LoVo (cell line): ENCODE data around the gene TMEM170A.
"Not testable (repeated sequence)": the region's sequence is repeated elsewhere in the genome, so short reads cannot be mapped to it uniquely, and the experiment has no call there.

Source experiments
- DNase-seq: peaks from one replicate; pipeline ENCODE4 v3.0.0-alpha.2; 2016; ENCODE audit warnings: low spot score

Gene TMEM170A, protein sequence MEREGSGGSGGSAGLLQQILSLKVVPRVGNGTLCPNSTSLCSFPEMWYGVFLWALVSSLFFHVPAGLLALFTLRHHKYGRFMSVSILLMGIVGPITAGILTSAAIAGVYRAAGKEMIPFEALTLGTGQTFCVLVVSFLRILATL

DNA sequence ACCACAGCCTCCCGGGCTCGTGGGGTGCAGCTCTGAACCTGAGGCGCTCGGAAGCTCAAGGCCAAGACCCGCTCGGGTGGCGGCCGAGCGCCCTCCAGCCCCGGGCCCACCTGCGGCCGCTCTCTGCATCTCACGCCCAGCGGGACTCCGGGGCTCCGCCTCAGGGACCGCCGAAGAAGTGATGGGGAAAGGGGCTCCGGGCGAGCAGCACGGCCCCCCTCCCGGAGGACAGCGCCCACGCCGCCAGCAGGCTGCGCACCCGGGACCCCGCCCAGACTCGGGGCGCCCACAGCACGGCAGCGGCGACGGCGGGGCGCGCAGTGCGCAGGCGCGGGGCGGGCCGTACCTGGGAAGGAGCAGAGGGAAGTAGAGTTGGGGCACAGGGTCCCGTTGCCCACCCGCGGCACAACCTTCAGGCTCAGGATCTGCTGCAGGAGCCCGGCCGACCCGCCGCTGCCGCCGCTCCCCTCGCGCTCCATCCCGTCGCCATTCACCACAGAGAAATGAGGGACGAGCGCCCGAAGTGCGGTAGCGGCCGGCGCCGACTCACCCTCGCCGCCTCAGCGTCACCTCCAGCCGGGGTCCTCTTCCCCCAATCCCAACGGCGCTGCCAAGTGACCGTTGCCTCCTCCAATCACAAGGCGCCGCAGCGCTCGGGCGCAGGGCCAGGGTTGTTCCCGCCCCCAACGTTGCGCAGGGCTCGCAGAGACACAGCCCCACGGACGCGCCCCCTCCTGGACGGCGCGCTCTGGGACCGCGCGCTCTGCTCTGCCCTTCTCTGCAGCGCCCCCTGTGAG, at the start of gene TMEM170A:
TSS of gene TMEM170A (minus strand) at position 568 of the 797 bp plus-strand sequence. CDS start at position 479, 89 bp downstream.
- DNase-seq = peak; percentile 98

DNA sequence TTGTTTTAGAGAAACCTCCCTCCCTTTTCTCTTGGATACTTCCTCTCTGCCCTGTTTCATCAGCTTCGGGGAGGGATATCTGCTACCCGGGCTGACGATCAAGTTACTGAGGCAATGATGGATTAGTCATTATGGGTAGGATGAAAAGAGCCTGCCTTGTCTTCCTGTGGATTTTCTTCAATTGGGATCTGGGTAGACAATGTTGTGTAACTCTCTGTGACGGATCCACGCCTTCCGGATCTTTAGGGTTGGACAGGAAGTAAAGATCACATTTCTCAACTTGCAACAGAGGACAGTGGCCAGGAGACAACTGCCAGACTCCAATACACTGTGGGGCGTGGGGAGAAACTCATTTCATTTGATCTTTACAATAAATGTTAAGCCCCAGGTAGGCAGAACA, 42.1 kb upstream of the TMEM170A start:
- DNase-seq = peak; percentile 23

DNA sequence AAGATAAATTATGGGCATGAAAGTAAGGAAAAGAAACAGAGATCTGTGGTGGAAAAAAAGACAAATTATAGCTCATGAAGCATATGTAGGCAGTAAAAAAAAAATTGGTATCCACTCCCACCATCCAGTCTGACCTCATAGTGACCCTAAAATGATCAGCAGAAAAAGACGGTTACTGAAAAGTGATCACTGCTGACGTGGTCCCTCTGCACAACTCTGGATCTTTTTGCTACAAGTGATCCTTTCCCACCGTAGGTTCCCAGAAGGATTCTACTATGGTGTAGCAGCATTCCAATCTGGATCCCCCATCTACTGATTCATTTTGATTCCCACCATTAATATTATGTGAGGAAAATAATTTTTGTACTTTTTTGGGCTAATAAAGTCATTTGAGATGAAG, 41.6 kb upstream of the TMEM170A start:
- no peak for DNase-seq

DNA sequence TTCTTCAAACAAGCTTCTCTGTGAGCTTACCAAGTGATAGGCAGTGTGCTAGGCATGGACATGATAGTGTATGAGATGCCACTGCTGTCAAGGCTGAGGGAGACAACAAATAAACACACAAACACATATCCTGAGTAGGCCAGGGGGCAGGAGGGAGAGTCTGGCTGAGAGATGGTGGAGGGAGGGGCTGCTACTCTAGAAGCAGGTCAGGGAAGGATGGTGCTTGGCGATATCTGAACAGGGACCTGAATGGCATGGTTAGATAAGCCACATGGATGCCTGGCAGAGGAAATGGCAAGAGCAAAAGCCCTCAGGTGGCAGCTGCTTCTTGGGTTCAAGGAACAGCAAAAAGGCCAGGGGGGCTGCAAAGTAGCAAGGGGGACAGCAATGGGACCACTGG, 39.3 kb upstream of the TMEM170A start:
- no peak for DNase-seq

DNA sequence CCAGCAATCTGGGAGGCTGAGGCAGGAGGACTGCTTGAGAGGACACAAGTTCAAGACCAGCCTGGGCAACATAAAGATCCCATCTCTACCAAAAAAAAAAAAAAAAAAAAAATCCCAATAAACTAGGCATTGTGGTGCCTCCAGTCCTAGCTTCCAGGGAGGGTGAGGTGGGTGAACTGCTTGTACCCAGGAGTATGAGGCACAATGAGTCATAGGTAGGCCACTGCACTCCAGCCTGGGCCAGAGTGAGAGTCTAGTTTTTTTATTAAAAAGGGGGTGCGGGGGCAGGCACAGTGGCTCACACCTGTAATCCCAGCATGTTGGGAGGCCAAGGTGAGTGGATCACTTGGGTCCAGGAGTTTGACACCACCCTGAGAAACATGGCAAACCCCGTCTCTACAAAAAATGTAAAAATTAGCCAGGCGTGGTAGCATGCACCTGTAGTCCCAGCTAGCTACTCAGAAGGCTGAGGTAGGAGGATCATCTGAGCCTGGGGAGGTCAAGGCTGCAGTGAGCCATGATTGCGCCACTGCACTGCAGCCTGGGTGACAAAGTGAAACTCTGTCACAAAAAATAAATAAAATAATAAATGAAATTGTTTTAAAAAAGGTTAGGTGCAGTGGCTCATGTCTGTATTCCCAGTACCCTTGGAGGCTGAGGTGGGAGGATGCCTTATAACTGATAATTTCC, 38.6 kb upstream of the TMEM170A start:
- DNase-seq = no peak

DNA sequence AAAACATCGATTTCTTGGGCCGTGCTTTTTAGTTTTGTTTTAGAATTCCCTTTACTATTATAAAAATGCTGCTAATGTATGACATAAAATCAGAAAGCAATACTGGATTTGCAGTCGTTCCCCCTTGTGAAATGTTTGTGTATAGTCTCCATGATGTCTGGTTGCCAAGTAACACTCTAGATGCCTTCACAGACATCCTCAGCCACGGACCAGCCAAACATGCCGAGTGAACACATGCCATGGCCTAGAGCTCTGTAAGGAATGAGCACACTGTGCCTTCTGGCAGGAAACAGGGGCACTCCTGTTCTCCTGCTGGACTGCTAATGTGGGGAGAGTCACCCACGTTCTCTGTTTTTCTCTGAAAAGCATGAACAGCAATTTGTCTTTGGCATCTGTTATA, 37.3 kb upstream of the TMEM170A start:
- not testable (repeated sequence) for DNase-seq

DNA sequence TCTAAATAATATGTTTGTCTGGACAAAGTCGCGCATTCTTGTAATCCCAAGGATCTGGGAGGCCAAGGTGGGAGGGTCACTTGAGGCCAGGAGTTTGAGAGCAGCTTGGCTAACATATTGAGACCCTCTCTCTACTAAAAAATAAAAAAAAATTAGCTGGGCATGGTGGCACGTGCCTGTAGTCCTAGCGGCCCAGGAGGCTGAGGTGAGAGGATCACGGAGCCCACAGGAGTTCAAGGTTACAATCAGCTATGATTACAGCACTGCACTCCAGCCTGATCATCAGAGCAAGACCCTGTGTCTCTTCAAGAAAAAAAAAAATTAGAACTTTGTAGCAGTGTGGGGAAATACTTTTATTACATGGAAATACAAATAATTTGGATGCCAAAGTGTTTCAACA, 36.9 kb upstream of the TMEM170A start:
- DNase-seq = no peak

DNA sequence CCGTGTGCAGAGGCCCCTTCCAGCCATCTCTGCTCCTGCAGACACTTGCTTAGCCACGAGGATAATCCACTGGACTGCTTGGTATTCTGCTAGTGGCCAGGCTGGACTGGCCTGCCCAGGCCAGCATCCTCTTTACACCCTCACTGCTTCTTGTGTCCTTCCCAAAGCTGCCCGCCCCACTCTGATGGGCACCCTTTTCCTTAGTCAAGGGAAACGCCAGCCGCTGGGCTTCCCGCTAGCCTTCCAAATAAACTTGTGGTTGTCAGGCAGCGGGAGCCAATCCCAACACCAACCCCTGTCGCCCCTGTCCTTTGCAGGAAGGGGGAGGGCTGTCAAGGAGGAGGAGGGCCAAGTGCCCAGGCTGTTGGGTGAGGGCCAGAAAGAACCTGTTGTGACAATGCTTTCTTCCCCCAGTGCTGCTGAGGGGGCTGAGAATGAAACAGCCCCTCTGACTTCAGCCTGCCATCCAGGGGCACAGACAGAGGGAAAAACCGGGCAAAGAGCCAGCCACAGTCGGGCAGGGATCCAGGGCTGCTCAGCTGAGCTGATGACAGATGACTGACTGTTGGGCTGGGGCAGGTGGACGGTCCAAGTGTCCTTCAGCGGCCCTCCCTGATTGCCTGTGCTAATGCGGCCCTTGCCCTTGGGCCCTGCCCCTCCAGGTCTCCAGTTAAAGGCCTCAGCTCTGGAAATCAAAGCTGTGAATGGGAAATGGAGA, 34.3 kb upstream of the TMEM170A start:
- not testable (repeated sequence) for DNase-seq

DNA sequence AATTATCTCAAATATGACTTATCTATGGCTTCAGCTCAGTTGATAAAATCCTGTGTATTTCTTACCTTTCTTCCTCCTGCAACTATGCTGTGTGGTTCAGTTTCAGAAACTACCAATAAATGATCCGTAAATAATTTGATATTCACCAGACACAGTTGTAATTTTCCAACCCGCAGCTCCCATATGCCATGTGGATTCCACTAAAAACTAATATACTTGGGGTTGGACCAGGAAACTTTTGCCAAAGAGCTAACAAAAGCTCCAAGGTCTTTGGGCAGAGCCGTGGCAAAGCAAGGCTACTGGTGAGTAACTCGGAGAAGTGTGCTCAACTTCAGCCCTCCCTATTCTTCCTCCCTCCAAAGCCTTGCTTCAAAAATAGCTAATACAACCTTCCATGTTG, 33.1 kb upstream of the TMEM170A start:
- no peak for DNase-seq

DNA sequence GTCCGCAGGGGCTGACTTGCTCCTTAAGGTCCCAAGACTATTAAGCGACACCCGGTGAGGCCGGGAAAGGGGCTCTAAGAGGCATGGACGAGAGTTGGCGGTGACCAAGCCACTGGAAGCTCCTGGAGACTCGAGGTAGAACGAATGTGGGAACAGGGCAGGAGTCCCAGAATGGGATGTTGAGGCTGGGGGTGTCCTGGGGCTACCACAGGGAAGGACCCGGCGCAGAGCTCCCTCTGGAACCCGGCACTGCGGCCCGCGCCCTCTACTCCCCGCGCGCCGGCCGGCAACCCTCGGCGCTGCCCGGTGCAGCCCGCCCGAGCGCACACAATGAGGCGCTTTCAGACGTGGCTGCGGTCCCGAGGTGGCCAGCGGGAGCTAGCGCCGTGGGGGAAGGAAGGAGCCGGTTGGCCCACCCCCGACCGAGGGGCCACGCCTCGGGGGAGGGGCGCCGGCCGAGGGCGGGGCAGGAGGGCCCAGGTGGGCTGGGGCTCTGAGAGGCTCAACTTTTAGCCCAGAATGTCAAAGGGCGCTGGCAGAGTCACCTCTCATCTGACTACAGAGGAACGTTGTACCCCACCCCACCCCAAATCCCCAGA, 30.7 kb upstream of the TMEM170A start, which contains the start of gene CHST6:
TSS of gene CHST6 (minus strand) at position 366 of the 599 bp plus-strand sequence. CDS start 15,613 bp downstream, outside the sequence.
- DNase-seq = no peak

DNA sequence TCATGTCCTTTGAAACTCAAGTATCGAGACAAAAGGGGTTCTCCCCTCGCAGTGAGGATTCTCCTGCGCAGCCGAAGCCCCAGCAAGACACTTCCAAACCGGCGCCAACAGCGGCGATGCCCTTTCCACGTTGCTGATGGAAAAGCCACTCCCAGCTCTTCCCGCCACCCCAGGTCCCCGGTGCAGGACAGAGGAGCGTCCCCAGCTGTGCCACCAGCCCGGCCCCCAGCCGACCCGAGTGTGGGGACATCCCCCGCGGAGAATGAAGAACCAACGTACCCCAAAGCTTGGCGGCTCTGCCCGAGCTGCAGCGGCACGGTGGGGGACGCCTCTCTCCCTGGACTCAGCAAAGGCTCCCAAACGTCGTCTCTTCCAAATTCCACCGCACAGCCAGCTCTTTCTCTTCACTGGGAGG, 30.2 kb upstream of the TMEM170A start:
- no peak for DNase-seq

DNA sequence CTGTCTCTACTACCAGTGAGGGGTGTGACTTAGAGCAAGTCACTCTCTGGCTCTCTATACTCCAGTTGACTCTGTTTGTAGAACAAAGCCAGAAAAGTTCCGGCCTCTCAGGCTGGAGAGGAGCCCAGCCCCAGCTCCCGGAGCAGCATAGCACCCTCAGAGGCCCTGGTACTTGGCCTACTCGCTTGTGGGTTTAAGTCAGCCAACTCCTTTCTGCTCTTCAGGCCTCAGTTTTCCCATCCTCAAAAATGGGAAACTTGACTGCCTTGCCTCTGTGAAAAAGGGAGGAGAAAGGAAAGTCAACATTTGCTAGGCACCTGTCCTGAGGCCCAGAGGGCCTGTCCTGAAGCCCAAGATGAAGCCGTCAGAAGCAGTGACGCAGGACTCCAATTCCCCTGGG, 29.7 kb upstream of the TMEM170A start:
- no peak for DNase-seq

DNA sequence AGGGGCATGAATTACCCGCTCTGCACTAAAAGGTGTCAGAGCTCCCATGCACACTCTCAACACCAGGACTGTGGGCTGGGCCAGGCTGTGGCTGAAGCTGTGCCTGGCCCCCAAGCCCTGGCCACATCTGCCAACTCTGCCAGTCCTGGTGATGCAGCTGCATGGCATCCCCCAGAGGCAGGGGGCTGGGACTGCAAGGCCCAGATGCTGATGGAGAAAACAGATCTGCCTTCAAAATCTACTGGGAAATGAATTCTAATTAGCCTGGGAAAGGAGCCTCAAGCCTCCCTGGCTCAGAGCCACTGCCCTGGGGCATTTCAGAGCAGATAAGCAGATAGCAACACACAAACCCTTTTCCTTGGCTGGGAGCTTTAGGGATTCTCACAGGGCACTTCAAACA, 27.4 kb upstream of the TMEM170A start:
- DNase-seq = peak; percentile 45

DNA sequence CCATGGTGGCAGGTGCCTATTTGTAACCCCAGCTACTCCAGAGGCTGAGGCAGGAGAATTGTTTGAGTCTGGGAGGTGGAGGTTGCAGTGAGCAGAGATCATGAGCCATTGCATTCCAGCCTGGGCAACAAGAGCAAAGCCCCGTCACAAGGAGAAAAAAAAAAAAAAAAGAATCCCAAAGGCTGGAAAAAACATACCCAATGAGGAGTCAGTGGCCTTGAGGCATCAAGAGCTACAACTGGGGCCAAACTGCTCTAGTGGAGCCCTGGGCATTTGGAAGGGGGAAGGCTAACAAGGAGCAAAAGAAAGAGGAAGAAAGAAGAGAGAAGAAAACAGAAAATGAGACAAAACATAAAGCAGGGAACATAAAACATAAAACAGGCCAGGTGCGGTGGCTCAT, 23.8 kb upstream of the TMEM170A start:
- no peak for DNase-seq

DNA sequence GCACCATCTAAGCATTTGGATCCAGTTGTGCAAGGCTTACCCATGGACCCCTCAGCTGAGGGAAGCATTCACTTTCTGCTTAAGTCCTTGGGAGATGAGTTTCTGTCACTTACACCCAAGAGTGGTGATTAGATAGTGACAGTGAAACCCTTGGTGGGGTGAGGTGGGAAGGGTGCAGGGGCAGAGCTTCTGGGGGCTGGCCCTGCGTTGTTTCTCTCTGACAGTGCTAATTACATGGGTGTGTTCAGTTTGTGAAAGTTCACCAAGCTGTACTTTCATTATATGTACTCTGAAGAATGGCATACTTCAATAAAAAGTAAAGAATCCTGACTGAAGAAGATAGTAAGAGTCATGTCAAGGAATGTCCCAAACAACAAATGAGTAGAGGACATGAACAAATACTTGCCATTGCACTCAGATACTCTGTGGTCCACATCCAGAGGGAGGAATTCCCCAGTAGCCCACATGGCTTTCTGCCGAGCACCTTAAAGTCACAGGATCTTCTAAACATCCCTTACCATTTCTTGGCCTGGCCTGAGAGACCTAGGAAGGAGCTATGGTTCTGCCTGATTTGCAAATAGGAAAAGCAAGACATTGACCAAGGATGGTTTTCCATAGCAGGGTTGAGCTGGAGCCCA, 22.3 kb upstream of the TMEM170A start:
- no peak for DNase-seq

DNA sequence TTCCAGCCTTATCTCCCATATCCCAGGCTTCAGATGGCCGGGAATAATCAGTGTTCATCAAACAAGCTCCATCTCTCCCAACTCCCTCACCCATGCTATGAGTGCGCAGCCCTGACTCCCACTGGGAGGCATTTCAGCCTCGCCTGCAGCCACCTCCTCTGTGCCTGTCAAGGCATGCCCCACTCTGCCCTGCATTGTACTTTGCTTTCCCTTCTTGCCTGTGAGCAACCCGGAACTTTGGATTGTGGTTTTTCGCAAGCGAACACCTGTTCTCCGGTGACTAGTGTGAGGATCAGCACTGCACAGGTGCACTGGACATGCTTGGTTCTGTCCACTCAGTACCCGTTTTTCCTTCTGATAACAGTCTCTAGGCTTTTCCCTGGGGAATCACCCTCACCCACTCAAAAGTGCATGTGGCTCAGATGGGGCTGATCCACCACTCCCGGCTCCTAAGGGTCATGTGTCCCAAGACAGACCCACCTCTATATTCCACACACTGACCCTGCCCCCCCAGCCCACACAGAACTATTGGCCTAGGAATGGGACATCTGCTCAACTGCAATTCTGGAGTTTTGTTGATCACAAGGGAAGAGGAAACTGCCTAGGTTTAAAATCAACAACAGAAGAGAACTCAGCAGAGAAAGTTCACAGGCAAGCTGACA, 21.7 kb upstream of the TMEM170A start:
- peak; percentile 56 for DNase-seq

DNA sequence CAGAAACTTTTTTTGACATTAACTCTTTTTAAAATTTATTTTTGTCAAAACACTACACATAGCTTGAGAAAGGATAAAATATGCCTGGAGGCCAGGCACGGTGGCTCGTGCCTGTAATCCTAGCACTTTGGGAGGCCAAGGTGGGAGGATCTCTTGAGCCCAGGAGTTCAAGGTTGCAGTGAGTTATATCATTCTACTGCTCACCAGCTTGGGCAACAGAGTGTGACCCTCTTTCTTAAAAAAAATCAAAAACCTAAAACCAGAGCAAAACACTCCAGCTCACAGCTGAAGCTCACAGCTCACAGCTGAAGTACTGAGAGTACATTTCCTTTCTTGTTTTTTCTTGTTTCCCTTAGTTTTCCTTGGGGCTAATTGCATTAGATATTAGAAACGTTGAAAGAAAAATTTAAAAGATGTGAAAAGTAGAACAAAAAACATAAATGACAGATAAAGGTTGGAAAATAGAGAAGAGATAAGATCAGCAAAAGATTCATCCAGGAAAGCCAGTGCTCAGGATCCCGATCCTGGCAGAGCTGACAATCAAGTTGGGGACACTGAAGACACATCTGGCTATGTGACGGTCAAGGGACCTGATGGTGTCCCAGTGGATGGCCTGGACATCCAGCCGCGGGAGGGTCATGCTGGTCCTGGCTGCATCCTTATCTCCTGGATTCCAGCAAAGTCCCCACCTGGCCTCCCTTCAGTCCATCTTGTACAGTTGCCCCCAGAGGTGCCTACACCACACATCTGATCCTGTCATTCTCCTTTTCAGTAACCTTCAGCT, 20.9 kb upstream of the TMEM170A start:
- DNase-seq = no peak

DNA sequence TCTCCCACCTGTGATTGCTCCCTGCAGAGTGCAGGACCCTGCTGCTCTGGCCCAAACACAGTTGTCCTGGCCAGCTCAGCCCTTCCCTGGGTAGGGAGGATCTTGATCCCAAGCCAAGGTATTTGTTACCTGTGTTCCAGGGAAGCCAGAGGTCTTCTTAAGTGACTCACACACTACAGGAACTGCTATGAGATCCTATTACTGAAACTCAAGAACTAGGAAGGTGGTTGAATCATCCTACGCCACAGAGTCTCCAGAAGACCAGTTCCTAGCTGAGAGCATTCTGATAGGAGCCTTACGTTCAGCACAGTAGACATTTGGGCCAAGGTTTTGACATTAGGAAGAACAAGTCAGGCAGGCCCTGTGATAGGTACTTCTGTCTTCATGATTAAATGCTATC, 18.7 kb upstream of the TMEM170A start:
- DNase-seq = peak; percentile 86

DNA sequence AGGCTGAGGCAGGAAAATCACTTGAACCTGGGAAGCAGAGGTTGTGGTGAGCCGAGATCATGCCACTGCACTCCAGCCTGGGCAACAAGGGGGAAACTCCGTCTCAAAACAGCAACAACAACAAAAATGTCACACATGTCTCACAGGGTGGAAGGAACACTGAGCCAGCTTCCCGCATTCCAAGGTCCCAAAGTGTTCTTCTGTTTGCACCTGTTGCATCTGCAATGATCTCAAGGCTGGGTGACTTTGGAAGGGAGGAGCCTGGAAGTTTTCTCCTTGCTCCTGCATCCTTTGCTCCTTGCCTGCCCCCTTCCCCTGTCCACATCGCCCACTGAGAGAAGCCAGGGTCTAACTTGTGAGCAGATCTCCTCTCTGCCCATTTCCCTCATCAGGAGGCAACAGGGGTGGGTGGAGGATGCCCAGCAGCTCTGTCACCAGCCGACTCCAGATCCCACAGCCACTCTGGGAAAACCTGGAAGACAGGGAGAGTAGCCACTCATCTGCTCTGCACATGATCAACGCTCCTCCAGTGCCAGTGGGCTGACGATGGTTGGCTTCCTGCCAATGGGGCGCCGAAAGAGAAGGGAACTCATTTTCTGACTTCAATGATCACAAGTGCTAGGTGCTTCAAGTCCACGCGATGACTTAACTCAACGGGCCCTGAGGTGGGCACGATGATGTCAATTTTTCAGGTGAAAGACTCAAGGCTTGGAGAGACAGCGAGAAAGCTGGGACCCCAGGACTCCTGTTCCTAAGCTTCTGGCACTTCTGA, 18.1 kb upstream of the TMEM170A start:
- no peak for DNase-seq
